Lung (tissue), 12 donors: ENCODE measurements around the gene AEN. TPM values are rescaled to one million over a fixed set of nuclear protein-coding genes. Genes with fewer than 3 reads are reported as not detected.
"Not testable (repeated sequence)": the region's sequence is repeated elsewhere in the genome, so short reads cannot be mapped to it uniquely, and the experiment has no call there.

ENCODE experiments used
- ATAC-seq: fragments of 200-7000 bp; cut with Tn5 transposase; one replicate; pipeline ENCODE4 v1.9.1; 2020; ENCODE audit warnings: moderate number of reproducible peaks; ENCODE audit not compliant: insufficient read depth, low FRiP score
- DNase-seq, 3 donors: peaks; one replicate each; pipeline ENCODE4 v3.0.0-alpha.2; 2013 to 2017
- H3K27ac ChIP-seq, 2 donors: one replicate each; pipeline ENCODE4 v1.5.1; 2013; ENCODE audit warnings: mild to moderate bottlenecking in 2 of 2, moderate library complexity in 2 of 2, control low read depth in 1 of 2, inconsistent platforms in 1 of 2, low read depth in 1 of 2, low read length in 1 of 2
- H3K27me3 ChIP-seq, 3 donors: one replicate each; pipeline ENCODE4 v1.5.1; 2013; ENCODE audit warnings: low read length in 2 of 3; ENCODE audit not compliant: control insufficient read depth in 3 of 3, insufficient read depth in 3 of 3
- H3K36me3 ChIP-seq, 4 donors: one replicate each; pipeline ENCODE4 v1.5.1; 2013; ENCODE audit warnings: low read length in 4 of 4, mild to moderate bottlenecking in 1 of 4, moderate library complexity in 1 of 4; ENCODE audit not compliant: control insufficient read depth in 4 of 4, insufficient read depth in 4 of 4
- H3K4me1 ChIP-seq, 5 donors: one replicate each; pipeline ENCODE4 v1.5.1; 2013; ENCODE audit warnings: low read length in 5 of 5, mild to moderate bottlenecking in 2 of 5, moderate library complexity in 1 of 5; ENCODE audit not compliant: control insufficient read depth in 5 of 5, insufficient read depth in 5 of 5
- H3K4me3 ChIP-seq: one replicate; pipeline ENCODE4 v1.5.1; 2013; ENCODE audit warnings: mild to moderate bottlenecking, control low read depth, moderate library complexity
- H3K9ac ChIP-seq, 2 donors: one replicate each; pipeline ENCODE4 v1.5.1; 2013; ENCODE audit warnings: low read length in 2 of 2, control low read depth in 1 of 2; ENCODE audit not compliant: insufficient read depth in 1 of 2
- H3K9me3 ChIP-seq, 4 donors: one replicate each; pipeline ENCODE4 v1.5.1; 2013; ENCODE audit warnings: low read length in 3 of 4, mild to moderate bottlenecking in 1 of 4, moderate library complexity in 1 of 4; ENCODE audit not compliant: control insufficient read depth in 4 of 4, insufficient read depth in 3 of 4
- WGBS, 2 donors: extraction: QIAGEN DNeasy Blood & Tissue Kit; methylation state at CpG; one replicate each; pipeline ENCODE4 v1.1.7; 2013; 5-methylcytosine and 5-hydroxymethylcytosine counted together
- polyA plus RNA-seq, 2 donors: library from polyadenylated mRNA; stranded (reverse); fragments of 200-250 nt; gene quantifications; one replicate each; pipeline ENCODE4 v1.2.1, GENCODE V29; 2013
- total RNA-seq, 2 donors: library from RNA; depleted of rRNA in 1 of 2; stranded (reverse); fragments of >200 nt in 1 of 2; gene quantifications; one replicate each; pipeline ENCODE4 v1.2.1, GENCODE V29; 2014 to 2021
- TF ChIP-seq, protein P1 (sequence below): IDR thresholded peaks from 2 replicates; pipeline ENCODE4 v1.5.1; 2012; ENCODE audit warnings: mild to moderate bottlenecking; ENCODE audit errors: control extremely low read depth, extremely low read depth
- donor health status: control.
- donor health status: control.
- donor health status: Bipolar disorder and iron deficiency.
- donor health status: healthy.
- donor health status: DM: yes; HTN: yes; CAD: no.

Gene AEN
- total and polyA plus RNA-seq, 4 donors: 4.2 to 15.4 (median 13.4) TPM

DNA sequence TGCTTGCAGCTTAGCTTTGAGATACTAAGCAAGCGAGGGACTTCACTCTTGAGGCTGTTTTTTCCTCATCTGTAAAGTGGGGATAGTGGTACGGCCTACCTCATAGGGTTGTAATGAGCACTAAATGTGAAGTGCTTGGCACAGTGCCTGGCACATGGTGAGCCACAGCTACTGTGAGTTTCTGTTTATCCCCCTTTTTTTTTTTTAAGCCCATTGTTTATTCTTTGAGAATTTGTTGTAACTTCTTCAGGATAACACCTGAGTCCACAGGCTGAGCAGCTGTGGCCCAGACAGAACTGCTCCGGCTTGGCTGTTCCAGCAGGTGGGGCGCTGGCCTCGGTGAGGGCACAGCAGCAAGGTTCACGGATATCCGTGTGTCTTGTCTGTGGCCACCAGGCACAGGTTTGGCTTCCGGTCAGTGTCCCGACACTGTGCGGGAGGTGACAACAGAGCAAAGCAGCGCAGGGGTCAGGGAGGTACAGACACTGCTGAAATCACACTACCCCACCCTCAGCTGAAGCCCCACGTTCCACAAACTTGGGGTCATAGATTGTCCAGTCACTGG, 10.4 kb downstream of the AEN start:
- Histone ChIP-seq H3K9me3 (no peaks in the 10 kb centered on the region), H3K27me3 (peaks cover 0 to under 1% (median 0%) of the 10 kb centered on the region in 3 donors), H3K4me1 (peaks cover 0 to 29% (median 6%) of the 10 kb centered on the region in 5 donors), H3K4me3 (no peak overlapping the region), H3K27ac (no peak overlapping the region), H3K9ac (no peak overlapping the region), H3K36me3 (peaks cover 0 to 36% (median 6%) of the 10 kb centered on the region in 4 donors)
- TF ChIP-seq, protein P1, sequence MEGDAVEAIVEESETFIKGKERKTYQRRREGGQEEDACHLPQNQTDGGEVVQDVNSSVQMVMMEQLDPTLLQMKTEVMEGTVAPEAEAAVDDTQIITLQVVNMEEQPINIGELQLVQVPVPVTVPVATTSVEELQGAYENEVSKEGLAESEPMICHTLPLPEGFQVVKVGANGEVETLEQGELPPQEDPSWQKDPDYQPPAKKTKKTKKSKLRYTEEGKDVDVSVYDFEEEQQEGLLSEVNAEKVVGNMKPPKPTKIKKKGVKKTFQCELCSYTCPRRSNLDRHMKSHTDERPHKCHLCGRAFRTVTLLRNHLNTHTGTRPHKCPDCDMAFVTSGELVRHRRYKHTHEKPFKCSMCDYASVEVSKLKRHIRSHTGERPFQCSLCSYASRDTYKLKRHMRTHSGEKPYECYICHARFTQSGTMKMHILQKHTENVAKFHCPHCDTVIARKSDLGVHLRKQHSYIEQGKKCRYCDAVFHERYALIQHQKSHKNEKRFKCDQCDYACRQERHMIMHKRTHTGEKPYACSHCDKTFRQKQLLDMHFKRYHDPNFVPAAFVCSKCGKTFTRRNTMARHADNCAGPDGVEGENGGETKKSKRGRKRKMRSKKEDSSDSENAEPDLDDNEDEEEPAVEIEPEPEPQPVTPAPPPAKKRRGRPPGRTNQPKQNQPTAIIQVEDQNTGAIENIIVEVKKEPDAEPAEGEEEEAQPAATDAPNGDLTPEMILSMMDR: no peak
- ATAC-seq (no peak), DNase-seq (no peak)
- 89 to 94% methylated on average over 12 of the region's 12 CpGs for WGBS, 2 donors

DNA sequence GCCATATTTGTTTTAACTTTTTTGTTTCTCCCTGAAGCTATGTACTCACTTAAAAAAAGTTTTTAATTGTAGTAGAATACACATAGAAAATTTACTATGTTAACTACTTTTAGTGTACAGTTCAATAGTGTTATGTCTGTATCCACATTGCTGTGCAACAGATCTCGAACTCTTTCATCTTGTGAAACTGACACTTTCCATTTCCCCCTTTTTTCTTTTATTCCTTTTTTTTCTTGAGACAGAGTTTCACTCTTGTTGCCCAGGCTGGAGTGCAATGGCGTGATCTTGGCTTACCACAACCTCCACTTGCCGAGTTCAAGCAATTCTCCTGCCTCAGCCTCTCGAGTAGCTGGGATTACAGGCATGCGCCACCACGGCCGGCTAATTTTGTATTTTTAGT, 11.7 kb downstream of the AEN start:
- H3K27me3 ChIP-seq, DNase-seq, H3K9ac ChIP-seq, H3K27ac ChIP-seq, H3K4me3 ChIP-seq, H3K9me3 ChIP-seq, ATAC-seq: not testable (repeated sequence)
- Histone ChIP-seq H3K36me3 (peaks cover 0 to 30% (median 6%) of the 10 kb centered on the region in 4 donors), H3K4me1 (peaks cover 0 to 36% (median 6%) of the 10 kb centered on the region in 5 donors)
- WGBS, 2 donors: 77 to 83% methylated on average over 7 of the region's 7 CpGs

DNA sequence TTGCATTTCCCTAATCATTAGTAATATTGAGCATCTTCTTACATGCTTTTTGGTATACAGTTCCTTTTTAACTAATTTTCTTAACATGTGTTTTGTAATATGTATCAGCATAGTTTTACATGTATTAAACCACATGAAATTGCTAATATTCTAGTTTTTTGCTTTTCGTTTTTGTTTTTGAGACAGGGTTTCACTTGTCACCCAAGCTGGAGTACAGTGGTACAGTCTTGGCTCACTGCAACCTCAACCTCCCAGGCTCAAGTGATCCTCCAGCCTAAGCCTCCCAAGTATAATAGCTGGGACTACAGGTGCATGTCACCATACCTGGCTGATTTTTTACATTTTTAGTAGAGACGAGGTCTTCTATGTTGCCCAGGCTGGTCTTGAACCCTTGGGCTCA, 13.3 kb downstream of the AEN start:
- TF ChIP-seq, protein P1: no peak

DNA sequence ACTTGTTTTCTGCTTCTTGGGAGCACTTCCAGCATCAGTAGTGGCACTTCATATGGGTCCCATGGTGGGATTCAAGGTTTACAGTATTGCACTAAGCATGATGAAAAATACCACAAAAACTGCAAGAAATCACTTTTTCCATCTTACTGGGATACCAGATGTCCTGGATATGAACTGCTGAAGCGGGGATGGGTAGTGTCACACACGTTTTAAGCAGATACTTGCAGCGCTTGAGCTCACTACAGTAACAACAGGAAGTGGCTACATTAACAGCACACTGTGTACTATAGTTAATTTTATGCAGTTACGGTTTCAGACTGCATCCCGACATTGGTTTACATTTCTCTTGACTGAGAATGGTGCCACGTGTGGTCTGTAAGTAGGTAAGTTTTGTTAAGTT, 14.2 kb downstream of the AEN start:
- no peaks in the 10 kb centered on the region for H3K9me3 ChIP-seq
- peaks cover 0 to 10% (median 4%) of the 10 kb centered on the region in 4 donors for H3K36me3 ChIP-seq
- ATAC-seq (no peak), DNase-seq (peak in 2 of 3 donors; percentile 56 to 70)
- no peak overlapping the region for H3K4me3 ChIP-seq
- no peak overlapping the region for H3K27ac ChIP-seq
- no peak overlapping the region for H3K9ac ChIP-seq
- H3K4me1 ChIP-seq: peaks cover 3 to 39% (median 14%) of the 10 kb centered on the region in 5 donors
- H3K27me3 ChIP-seq: peaks cover 0 to 4% (median 0%) of the 10 kb centered on the region in 3 donors
- WGBS, 2 donors: 28 to 39% methylated on average over 6 of the region's 6 CpGs
- TF ChIP-seq, protein P1: no peak

More for the DNA sequence above, 13.3 kb downstream of the AEN start:
- H3K27ac ChIP-seq: no peak overlapping the region
- H3K9me3 ChIP-seq: no peaks in the 10 kb centered on the region
- H3K36me3 ChIP-seq: peaks cover 0 to 15% (median 5%) of the 10 kb centered on the region in 4 donors
- no peak overlapping the region for H3K9ac ChIP-seq
- no peak for DNase-seq
- H3K4me1 ChIP-seq: peaks cover 3 to 38% (median 14%) of the 10 kb centered on the region in 5 donors
- 94 to 96% methylated on average over 2 of the region's 2 CpGs for WGBS, 2 donors
- no peak overlapping the region for H3K4me3 ChIP-seq
- ATAC-seq: no peak
- peaks cover 0 to 4% (median 0%) of the 10 kb centered on the region in 3 donors for H3K27me3 ChIP-seq
